CD4-positive, alpha-beta T cell treated with Interleukin-12 subunit alpha and Interleukin-12 subunit beta, for 1 hour (primary cell): ENCODE measurements around the gene BABAM2.
"Not testable (repeated sequence)": the region's sequence is repeated elsewhere in the genome, so short reads cannot be mapped to it uniquely, and the experiment has no call there.

Experiments
- DNase-seq: peaks from one replicate; pipeline ENCODE4 v3.0.0-alpha.2; 2020

The BABAM2 gene

DNA sequence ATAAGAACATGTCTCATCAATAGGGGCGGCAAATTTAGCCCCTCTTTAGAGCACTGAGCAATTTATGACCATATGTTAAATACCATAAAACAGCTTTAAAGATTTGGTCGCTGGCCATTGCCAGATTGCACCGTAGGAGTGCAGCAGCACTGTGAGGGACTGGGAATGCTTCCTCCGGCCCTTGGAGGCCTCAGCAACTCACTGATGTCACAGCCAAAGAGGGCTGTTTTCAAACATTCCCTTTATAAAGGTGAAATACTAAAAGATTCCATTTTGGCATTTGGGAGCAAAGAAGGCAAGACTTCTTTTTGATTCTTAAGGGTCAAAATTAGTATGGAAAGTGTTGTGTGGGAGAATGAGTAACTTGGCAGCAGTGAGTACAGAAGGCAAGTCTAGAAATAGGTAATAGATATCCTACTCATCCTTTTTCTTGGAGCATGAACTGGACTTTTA, 63.7 kb downstream of the BABAM2 start:
- no peak for DNase-seq

DNA sequence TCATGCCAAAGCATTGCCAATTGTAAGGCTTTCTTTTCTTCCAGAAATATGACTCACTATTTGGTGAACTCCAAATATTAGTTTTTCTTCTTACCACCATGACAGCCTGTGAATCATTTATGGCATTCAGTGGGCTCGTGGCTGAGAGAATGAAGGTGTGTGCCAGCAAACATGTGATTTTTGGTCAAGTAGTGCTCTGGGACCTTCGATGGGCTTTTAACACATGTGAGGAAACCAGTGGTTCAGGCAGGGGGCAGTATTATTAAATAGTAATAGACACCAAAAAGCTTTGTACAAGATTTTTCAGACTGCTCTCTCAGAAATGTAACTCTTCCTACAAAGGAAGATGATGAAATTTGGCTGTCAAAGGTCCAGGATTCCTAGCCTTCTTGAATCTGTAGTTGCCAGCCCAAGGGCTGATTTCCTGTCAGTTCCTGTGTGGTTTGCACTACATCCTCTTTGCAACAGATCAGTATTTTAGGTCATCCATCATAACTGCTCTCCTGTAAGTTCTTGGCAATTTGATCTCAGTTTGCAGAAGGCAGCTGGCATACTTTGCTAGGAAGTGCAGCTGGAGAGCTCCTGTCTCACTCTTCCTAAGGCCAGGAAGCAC, 64.3 kb downstream of the BABAM2 start:
- peak; percentile 37 for DNase-seq

DNA sequence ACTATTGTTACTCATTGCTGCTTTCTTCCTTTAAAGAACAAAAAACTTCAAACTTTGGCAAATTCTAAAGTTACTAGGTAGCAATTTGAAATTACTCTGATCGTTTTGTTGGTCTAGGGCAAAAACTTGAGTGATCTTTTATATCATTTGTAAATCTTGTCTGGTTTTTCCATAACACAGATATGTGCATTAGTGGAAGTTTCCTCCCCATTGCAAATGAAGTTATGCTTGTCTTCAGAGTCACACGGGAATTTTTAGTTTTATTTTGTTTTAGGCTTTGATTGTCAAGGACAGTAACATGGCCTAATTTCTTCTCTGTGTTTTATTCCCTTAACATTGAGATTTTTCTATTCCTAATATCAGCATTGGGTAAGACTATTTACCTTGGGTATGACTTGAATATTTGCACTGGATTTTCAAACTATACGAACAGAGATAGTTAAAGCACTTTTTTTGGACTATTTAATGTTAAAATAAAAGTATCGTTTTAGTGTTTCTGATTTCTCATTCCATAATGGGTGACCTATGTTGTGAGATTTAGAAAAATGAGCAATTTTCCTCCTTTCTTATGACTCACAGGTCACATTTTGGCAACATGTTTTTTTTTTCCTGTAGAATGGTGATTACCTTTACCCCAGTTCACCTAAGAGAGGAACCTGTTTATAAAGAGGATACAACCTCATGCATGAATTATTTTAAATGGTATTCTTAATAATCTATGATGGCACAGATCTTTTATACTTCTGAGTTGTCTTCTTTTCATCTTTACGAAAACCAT, 65.0 kb downstream of the BABAM2 start:
- no peak for DNase-seq

DNA sequence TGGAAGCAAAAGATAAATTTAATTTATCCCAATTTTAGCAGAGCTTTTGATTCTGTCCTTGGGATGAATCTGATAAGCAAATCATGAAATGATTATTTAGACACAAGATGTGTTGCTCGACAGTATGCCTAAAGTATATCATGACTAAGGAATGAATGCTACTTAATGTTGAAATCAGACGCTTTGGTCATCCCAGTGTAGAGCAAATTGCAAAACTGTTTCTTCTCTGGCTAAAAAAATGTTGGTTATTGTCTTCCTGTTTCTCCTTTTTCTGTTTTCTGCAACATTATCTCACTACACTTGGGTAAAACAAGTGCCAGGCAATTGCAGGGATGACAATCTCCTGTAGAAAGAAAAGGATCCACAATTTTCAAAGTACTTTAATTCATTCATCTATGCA, 66.4 kb downstream of the BABAM2 start:
- no peak for DNase-seq

DNA sequence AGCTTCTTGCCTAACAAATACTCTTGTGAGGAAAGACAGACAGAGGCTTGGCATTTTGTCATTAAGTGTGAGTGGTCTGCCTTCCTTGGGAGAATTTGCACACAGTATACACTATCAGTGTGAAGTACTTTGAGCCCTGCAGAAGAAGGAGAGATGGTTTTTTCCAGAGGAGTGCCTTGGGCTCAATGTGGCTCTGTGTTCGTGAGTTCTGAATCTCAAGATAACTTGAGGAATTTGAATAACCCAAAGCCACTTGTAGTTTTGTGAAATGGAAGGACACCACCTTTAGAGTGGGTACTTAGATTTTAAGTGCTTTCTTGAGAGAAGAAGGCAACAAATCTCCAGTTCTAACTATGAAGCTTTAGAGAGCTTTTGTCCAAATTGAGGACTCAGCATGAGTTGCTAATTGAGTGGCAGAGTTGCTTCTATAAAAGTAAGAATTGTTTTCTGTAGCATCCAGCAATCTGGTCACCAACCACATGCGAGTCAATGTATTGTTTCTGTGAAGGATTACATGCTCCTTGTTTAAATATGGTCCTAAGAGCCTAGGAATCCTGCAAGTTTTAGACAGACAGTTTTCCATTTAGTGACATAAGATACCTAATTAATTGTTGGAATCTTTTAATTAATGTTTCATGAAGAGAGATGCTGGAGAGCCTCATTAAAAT, 68.3 kb downstream of the BABAM2 start:
- DNase-seq: no peak

DNA sequence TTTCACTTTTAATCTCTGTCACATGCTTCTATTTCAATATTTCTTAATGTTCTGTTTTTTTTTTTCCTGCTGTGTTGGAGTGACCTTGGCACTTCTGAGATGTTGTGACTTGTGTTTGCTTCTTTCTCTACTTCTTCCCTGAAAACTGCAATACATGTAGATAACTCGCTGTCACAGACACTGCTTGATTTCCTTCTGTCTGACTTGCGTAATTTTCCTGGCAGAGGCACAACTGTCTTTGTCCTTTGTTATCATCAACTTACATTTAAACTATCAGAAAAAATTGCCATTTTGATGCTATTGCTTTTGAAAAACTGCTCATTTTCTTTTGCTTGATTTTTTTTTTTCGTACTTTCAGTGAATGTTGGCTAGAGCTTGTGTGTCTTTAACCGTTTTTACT, 69.0 kb downstream of the BABAM2 start:
- DNase-seq: no peak

DNA sequence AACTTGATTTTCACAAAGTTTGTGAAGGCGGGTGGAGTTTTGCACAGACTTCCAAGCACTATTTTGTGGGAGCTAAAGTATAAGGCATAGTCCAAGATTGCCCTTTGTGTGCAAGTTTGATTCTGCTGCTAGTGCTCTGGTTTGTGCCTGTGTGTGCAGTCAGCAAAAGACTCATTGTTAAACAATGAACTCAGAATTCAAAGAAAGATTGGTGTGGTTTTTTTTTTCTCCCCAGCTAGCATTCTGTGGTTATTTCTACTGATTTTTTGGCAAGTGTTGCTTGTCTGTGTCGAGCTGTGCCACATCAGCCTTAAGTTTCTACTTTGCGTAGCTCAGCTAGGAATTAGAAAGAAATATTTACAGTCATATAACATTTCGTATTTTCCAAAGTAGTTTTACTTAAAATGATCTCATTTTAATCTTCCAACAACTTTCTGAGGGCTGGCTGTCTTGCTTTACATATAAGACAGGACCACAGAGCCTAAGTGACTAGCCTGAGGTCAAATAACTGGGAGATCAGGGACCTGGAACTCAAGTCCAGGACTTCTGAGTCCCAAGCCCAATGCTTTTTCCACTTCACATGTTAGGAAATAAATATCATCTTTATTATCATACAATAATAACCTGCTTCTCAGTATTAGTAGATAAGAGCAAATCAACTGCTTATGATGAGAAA, 69.8 kb downstream of the BABAM2 start:
- DNase-seq: peak; percentile 6

DNA sequence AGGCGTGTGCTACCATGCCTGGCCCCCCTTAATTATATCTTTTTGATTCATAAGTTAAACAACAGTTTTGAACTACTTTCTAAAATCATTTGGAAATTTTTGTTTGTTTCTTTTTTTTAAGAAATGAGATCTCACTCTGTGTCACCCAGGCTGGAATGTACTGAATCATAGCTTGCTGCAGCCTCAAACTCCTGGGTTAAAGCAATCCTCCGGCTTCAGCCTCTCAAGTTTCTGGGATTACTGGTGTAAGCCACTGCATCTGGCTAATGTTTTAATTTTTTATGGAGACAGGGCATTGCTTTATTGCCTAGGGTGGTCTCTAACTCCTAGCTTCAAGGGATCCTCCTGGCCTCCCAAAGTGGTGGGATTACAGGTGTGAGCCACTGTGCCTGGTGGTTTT, 71.5 kb downstream of the BABAM2 start:
- DNase-seq: no peak

DNA sequence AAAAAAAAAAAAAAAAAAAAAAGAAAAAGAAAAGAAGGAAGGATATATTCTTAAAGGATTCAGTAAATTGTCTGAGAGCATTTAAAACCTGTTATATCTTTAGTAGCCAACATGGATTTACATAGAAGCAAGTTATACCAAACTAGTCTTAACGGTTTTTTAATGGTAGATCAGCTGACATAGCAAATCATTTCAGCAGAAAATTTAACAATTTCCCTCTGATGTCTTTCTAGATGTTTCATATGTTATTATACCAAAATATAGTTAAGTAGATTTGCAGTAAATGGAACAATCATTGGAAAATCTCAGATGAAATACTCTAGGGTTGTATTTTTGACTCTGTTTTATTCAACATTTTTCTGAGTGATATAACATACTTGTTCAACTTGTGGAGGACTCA, 72.9 kb downstream of the BABAM2 start:
- DNase-seq: no peak

DNA sequence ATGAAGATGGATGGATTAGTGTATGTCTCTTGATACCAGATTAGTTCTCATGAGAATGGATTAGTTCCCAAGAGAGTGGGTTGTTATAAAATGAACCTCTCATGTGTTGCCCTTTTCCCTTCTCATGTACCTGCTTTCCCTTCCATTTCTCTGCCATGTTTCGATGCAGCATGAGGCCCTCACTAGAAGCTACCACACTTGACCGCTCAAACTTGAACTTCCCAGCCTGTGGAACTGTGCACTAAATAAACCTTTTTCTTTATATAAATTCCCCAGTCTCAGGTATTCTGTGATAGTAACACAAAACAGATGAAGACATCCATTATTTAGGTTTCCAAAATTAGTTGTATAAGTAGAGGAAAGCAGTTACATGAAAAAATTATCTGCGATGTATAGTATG, 73.5 kb downstream of the BABAM2 start:
- DNase-seq: no peak

DNA sequence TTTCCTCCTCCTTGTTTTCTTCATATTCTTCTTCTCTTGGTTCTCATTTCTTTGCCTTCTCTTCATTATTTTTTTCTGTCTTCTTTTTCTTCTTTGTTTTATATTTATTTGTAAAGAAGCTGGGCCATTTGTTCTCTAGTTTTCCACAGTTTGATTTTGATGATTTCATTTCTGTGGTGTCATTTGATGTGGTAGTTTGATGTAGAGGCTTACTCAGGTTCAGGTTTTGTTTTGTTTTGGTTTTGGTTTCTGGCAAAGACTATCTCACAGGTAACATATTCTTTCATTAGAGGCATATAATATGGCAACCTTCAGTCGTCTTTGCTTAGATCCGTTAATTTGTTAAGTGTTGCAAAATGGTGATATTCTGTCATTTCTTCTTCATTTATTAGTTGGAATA, 75.3 kb downstream of the BABAM2 start:
- DNase-seq: peak; percentile 63

DNA sequence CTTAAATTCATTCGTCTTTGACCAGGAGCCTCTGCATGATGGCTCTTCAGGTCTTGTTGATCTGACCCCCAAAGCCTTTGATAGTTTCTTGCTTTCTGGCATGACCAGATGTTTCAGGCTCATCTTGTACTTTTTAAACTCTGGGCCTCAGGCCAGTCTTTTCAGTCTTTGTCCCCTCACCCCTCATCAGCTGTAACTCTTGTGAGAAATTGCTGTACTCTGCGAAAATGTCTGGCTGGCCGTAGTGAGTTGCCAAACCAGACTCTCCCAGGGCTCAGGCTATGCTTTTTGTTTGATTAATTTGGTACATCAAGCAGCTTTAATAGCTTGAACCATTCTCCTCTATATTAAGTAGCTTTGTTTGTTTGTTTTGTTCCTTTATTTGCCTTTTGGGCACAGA, 75.9 kb downstream of the BABAM2 start:
- DNase-seq: no peak

DNA sequence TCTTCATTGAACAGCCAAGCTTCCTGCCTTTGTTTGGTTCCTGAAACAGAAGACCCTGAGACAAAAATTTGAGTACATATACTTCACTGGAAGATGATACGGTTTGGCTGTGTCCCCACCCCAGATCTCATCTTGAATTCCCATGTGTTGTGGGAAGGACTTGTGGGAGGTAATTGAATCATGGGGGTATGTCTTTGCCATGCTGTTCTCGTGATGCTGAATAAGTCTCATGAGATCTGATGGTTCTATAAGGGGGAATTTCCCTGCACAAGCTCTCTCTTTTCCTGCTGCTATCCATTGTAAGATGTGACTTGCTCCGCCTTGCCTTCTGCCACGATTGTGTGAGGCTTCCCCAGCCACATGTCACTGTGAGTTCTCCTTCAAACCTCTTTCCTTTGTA, 76.5 kb downstream of the BABAM2 start:
- DNase-seq: no peak

DNA sequence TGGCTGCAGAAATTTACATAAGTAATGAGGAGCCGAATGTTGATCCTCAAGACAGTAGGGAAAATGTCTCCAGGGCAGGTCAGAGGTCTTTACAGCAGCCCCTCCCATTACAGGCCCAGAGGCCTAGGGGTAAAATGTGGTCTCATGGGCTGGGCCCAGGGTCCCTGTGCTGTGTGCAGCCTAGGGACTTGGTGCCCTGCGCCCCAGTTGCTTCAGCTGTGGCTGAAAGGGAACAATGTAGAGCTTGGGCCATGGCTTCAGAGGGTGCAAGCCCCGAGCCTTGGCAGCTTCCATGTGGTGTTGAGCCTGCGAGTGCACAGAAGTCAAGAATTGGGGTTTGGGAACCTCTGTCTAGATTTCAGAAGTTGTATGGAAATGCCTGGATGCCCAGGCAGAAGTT, 77.5 kb downstream of the BABAM2 start:
- DNase-seq: not testable (repeated sequence)

DNA sequence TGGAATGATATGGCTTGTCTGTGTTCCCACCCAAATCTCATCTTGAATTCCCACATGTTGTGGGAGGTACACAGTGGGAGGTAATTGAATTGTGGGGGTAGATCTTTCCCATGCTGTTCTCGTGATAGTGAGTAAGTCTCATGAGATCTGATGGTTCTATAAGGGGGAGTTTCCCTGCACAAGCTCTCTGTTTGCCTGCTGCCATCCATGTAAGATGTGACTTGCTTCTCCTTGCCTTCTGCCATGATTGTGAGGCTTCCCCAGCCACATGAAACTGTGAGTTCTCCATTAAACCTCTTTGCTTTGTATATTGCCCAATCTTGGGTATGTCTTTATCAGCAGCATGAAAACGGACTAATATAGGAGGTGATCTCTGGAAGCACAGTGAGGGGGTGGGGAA, 78.4 kb downstream of the BABAM2 start:
- DNase-seq: not testable (repeated sequence)

DNA sequence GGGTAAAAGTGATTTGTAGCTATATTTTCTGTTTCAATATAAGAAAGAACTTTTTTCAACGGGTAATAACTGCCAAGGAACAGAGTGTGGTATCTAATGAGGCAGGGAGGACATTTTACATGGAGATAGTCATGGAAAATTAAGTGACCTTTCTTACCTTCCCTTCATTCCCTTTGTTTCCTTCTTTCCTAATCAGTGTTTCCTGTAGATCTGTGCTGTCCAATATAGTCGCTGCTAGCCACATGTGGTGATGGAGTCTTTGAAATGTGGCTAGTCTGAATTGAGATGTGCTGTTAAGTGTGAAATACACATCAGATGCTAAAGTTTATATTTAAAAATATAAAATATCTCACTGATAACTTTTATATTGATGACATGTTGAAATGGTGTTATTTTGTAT, 81.8 kb downstream of the BABAM2 start:
- DNase-seq: no peak

DNA sequence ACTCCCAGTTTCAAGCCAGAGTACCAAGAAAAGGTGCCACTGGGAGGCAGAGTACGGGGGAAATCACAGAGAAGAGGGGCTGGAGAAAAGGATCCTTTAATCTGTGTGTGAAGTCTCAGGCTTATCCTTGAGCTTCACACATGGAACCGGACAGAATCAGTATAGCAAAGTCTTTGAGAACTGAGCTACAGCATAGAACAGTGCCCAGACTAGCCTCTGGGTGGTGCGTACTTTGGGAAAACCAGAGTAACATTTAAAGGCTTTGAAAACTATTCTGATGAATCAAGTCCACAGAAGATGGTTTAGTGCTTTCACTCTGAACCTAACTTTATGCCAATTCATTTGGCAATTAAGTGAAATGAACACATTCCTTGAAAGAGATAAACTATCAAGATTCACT, 83.1 kb downstream of the BABAM2 start:
- DNase-seq: no peak

DNA sequence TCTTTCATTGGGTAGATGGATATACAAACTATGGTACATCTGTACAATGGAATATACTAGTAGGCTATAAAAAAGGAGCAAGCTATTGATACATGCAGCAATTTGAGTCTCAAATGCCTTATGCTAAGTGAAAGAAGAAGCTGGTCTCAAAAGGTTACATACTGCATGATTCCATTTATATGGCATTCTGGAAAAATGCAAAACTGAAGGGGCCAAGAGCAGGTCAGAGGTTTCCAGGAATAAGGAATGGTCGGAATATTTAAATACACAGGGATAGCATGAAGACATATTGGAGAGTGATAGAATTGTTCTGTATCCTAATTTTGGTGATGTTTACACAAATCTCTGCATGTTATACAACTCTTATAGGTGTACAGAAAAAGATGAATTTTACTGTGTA, 85.8 kb downstream of the BABAM2 start:
- DNase-seq: no peak

DNA sequence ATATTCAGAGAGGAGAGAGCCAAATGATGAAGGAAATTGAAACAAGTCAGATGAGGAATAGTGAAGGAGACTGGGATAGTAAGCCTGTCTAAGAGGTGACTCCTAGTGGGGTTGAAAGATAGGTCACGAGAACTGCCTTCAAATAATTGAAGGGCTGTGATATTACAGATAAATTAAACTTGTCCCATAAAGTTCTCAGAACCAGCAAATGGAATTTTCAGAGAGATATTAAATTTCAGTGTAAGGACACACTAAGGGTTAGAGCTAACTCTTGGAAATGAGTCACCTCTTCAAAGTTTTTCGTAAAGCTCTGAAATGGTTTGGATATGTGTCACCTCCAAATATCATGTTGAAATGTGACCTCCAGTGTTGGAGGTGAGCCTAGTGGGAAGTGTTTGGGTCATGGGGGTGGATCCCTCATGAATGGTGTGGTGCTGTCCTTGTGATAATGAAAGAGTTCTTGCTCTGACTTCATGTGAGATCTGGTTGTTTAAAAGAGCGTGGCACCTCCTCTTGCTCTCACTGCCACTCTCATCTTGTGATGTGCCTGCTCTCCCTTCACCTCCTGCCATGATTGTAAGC, 87.3 kb downstream of the BABAM2 start:
- DNase-seq: no peak

DNA sequence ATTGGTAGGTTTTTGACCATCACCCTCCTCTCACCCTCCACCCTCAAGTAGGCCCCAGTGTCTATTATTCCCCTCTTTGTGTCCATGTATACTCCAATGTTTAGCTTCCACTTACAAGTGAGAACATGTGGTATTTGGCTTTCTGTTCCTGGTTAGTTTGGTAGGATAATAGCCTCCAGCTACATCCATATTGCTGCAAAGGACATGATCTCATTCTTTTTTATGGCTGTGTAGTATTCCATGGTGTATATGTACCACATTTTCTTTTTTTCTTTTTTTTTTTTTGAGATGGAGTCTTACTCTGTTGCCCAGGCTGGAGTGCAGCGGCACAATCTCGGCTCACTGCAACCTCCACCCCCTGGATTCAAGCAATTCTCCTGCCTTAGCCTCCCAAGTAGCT, 88.2 kb downstream of the BABAM2 start:
- not testable (repeated sequence) for DNase-seq

DNA sequence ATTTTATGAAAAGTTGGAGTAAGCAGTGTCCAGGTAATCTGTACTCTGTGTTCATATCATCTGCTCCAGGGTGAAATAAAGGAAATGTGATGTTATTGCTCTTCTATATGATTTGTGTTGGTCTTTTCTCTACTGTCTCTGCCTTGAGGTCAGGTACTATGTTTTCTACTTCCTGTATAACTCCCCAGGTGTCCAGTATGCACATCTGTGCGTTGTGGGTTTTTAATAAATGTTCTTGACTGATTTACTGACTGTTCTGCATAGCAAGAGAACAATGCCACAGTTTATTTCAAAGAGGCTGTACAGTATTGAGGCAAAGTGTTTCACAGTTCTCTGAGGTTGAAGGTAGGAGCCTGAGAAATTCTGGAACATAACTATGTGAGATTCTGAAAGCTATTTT, 89.7 kb downstream of the BABAM2 start:
- no peak for DNase-seq

DNA sequence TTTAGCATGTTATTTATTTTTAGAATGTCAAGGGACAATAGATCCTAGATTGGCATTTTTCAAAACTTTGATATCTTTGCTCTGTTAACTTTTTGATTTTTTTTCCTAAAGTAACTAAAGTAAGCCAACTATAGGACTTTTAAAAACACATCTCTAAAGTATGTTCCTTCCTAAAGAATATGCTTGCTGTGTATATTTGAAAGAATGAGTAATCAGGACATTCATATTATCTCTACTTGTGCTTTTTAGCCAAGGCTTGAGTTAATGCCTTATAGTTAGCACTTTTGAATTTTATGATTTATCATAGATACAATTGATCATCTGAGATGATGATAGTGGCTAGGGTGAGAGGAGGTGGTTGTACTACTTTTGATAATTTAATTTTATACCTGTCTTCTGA, 93.6 kb downstream of the BABAM2 start:
- no peak for DNase-seq

DNA sequence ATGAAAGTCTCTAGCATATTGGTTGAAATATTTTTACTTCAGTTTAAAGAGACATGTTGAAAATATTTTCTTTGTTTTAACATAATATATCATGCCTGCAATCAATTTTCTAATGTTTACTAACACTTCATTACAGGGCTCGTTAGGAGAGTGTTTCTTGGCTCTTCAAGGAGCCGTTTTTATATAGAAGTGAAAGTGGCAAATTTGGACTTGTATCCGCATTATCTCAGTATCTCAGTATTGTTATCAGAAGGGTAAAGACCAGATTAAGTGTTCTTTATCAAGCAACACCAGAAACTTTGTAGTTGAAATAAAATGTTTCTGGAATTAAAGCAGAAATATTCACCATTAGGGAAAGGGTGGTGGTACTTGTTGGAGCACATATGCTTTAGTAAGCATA, 97.8 kb downstream of the BABAM2 start:
- DNase-seq: no peak
